HG02798 (cell line): ENCODE measurements around the gene BICC1.

Experiments used
- ATAC-seq: cut with Tn5 transposase; IDR thresholded peaks from one replicate; pipeline ENCODE4 v1.9.1; 2021; ENCODE audit warnings: mild to moderate bottlenecking; ENCODE audit not compliant: unreplicated experiment, poor library complexity

BICC1 gene

GRCh38 chr10:58512491-58513187, at the start of gene BICC1:
Gene BICC1 (plus strand): TSS chr10:58512872. CDS start chr10:58513144, 272 bp downstream.
- ATAC-seq = no peak

- no peak for ATAC-seq
Observed at GRCh38 chr10:58464956-58465355, 47.7 kb upstream of the BICC1 start.

DNA sequence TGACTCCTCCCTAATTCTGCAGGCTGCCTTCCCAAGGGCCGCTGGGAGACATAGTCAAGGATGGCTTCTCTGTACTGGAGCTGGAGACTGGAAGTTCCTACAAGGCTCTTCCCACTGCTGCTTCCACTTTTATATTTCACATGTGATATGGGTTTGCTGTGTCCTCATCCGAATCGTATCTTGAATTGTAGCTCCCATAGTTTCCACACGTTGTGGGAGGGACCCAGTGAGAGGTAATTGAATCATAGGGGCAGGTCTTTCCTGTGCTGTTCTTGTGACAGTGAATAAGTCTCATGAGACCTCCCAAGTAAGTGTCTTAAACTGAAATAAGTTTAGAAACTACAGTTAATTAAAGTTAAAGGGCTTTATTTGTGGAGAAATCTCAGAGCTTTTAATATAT, 47.0 kb upstream of the BICC1 start:
- no peak for ATAC-seq

DNA sequence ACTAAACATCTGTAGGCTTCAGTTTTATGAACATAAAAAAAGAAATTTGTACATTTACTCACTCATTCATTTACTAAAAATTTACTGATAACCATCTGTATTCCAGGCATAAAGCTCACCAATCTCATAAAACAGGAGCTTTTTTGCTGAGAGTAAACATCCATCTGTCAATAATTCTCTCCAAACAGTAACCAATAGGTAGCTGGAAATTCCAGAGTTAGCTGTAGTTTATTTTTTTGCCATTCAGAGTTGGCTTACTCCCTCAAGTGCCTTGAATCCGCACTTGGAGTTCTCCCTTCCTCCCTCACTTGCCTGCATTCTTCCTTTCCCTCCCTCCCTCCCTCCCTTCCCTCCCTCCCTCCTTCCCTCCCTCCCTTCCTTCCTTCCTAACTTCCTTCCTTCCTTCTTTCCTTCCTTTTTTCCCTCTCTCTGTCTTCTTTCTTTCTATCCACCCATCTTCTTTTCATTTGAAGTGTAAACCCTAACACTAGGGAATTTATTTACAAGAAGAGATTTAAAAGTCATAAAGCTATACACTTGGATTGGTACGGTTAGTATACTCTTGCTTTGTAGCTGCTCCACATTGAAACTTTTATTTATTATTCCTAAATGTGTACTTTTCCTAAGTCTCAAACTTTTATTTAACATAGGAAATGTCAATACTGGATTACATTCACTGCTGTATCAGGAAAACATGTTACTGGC, 44.6 kb upstream of the BICC1 start:
- no peak for ATAC-seq

DNA sequence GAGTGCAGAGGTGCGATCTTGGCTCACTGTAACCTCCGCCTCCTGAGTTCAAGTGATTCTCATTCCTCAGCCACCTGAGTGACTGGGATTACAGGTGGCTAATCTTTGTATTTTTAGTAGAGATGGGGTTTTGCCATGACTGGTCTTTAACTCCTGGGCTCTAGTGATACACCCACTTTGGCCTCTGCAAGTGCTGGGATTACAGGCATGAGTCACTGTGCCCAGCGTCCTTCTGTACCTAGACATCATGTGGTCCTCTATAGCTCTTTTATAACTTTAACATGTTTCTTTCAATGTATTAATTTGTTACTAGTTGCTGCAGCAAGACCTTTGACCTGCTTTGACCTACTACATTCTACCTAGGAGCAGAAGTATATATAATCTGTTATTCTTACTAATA, 38.7 kb upstream of the BICC1 start:
- no peak for ATAC-seq

DNA sequence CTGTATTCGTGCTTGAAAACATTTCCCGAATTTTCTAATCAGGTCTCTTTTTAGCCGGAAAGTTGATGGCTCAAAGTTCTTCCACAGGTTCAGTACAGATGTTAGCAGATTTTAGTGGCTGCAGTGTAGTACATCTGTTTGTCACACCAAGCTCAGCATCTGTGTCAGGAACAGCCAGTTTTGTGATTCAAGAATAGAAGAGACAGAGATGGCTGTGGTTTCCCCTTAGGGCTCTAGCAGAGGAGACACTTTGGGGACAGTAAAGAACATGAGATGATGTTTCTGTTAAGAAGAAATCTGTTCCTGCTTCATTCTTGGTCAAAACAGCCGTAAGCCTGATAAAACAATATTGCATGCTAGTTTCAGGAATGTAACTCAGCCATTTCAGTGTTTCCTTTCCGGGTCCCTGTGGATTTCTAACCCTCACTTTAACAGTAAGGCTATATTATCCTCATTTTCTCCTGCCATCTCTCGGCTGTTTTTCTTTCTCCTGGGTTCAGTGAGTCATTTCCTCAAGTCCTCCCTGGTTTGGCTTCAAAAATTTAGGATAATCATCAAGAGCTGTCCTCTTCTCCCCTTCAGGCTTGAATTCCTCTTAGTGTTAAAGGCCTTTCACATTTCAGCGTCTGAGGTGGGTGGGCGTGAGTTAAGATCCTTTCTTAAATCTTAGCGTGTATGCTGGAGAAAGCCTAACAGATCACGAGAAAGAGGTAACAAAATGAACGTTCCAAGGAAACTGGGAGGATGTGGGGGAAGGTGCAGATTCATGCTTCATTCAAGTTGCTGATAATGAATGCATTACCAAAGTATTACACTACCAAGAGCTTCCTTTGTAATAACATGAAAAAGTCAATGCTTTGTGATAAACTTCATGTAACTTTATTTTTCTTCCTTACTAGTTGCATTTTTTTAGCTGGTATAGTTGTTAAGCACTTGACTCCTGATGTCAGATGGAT, 37.1 kb upstream of the BICC1 start:
- ATAC-seq = no peak

GRCh38 chr10:58477122-58477521, 35.5 kb upstream of the BICC1 start:
- no peak for ATAC-seq

- no peak for ATAC-seq
Observed at GRCh38 chr10:58477902-58478301, 34.8 kb upstream of the BICC1 start.

DNA sequence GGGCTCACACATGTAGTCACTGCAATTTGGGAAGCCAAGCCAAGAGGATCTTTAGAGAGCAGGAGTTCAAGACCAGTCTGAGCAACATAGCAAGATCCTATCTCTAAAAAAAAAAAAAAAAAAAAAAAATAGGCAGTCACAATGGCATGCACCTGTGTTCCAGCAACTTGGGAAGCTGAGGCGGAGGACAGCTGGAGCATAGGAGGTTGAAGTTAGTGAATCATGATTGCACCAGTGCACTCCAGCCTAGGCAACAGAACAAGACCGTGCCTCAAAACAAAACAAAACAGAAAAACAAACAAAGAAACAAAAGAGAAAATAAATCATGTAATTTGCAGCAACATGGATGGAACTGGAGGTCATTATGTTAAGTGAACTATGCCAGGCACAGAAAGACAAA, 33.6 kb upstream of the BICC1 start:
- no peak for ATAC-seq

DNA sequence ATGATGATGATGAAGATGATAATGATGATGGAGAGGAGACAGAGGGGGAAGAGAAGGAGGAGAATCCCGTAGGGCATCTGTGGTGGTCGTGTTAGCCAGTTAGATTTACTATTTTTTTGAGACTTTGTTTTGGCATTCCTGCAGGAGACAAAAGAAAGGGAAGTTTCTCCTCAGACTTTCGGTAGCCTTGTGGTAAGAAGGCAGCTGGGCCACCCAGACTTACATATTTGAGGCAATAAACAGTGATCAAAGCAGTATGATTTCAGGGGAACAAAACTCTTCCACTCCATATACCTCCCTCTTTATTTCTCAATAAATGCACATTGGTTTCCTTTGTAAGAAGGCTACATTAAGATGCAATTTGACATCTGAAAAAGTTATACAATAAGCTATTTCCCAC, 32.4 kb upstream of the BICC1 start:
- ATAC-seq = no peak

- no peak for ATAC-seq
Observed at GRCh38 chr10:58481569-58482109, 31.0 kb upstream of the BICC1 start.

GRCh38 chr10:58486821-58487220, 25.9 kb upstream of the BICC1 start:
- no peak for ATAC-seq

DNA sequence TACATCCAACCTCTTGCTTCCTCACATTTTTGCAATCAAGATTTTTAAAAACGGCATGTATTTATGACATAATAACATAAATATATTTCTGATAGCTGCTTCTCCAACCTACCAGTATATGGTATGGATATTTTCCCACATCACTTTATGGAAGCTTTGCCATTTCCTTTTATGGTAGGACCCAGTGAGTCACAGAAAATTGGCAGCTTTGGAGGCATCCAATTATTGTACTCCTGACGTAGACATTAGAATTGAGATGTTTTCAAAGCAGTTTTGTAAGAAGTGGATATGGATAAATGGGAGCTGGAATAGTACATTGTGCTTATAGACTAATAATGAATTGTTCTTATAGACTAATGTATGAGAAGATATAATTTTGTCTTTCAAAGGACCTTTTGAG, 23.8 kb upstream of the BICC1 start:
- no peak for ATAC-seq

DNA sequence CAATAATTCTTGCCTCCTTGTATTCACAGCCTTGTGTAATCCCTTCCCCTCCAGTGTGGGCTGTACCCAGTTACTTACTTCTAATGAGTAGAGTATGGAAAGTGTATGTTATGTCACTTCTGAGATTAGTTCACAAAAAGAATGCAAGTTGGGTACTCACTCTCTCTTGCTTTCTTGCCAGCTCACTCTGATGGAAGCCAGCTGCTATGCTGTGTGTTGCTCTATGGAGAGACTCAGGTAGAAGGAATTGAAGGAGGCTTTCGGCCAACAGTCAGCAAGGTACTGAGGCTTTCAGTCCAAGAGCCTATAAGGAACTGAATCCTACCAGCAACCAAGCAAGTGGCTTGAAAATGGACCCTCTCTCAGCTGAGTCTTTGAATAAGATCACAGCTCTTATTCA, 9.7 kb upstream of the BICC1 start:
- no peak for ATAC-seq

- no peak for ATAC-seq
Observed at GRCh38 chr10:58508316-58508715, 4.4 kb upstream of the BICC1 start.

- no peak for ATAC-seq
Observed at GRCh38 chr10:58511765-58512490, 744 bp upstream of the BICC1 start.

DNA sequence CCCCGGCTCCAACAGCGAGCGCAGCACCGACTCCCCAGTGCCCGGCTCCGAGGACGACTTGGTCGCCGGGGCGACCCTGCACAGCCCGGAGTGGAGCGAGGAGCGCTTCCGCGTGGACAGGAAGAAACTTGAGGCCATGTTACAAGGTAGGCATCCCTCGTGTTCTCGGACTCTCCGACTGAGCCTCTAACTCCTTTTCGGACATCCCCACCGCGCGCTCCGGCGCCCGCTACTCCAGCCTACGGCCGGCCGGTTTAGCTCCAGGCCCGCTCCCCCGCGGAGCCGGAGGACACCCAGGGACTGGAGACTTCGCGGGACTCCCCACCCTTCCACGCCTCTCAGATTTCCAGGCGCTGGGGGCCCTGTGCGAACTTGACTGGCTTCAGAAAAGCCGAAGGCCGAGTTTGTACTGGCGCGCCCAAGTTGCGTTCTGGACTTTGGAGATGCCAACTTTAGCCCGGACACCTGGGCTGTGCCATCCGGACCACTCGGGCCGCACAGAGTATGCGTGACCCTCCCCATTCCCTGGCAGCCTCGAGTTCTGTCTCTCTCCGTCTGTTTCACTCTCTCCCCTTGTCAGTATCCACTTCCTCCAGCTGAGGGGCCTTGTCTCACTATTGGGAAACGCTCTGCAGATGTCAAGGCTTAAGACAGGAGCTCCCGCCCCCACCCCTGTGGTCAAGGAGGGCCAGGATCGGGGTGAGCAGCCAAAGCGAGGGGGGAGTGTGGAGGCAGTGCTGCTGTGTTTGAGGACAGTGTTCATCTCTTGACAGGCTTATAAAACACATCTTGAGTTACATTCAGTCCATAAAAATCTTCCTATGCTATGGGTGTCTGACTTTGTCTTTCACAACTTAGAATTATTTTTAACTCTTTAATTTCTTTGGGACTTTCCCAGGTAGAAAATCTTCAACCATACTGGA, 777 bp downstream of the BICC1 start:
- no peak for ATAC-seq

- ATAC-seq = no peak
Observed at GRCh38 chr10:58514111-58514770, 1.6 kb downstream of the BICC1 start.
